H1 (cell line): ENCODE measurements around the gene STIM1. TPM values are rescaled to one million over a fixed set of nuclear protein-coding genes. Genes with fewer than 3 reads are reported as not detected.
A peak's percentile ranks its signal among the peaks of the same experiment; 100 is the strongest.

Source experiments
- CTCF ChIA-PET: fragments of 300-600 bp; sonication (Branson Sonifier 250); formaldehyde crosslinking; loops from one replicate; lab custom pipeline; 2021; ENCODE audit not compliant: partially characterized antibody; lab: Charles Lee
- POLR2A ChIA-PET: fragments of 300-600 bp; sonication (Branson Sonifier 250); formaldehyde crosslinking; loops from one replicate; lab custom pipeline; 2021; ENCODE audit warnings: inconsistent platforms; ENCODE audit not compliant: partially characterized antibody; lab: Charles Lee
- DNase-seq, 2 experiments: peaks; one replicate each; pipeline versions ENCODE4 v3.0.0 to v3.0.0-alpha.2; 2010 to 2022; ENCODE audit warnings: low spot score in 2 of 2, low read depth in 1 of 2, mixed read lengths in 1 of 2
- FAIRE-seq: peaks from 2 replicates; lab custom pipeline; 2011; peaks lifted over from hg19 to GRCh38; lab: Jason Lieb, UNC
- H2AFZ ChIP-seq: 2 replicates; pipeline ENCODE4 v1.8.1; 2012; ENCODE audit warnings: low read length, inconsistent platforms
- H2AK5ac ChIP-seq: 2 replicates; pipeline ENCODE4 v1.6.1; 2013; ENCODE audit warnings: low read depth, low read length
- H2BK120ac ChIP-seq: replicated peaks from 2 replicates; pipeline ENCODE3; 2013; ENCODE audit warnings: low read depth, low read length, inconsistent platforms
- H2BK12ac ChIP-seq: 2 replicates; pipeline ENCODE4 v1.6.1; 2013; ENCODE audit warnings: low read depth, low read length
- H2BK15ac ChIP-seq: 2 replicates; pipeline ENCODE4 v1.6.1; 2013; ENCODE audit warnings: low read length
- H2BK20ac ChIP-seq: 2 replicates; pipeline ENCODE4 v1.6.1; 2013; ENCODE audit warnings: low read length
- H2BK5ac ChIP-seq: 2 replicates; pipeline ENCODE4 v1.6.1; 2013; ENCODE audit warnings: low read depth, low read length
- H3K14ac ChIP-seq: 2 replicates; pipeline ENCODE4 v1.6.1; 2013; ENCODE audit warnings: inconsistent platforms; ENCODE audit not compliant: insufficient read length
- H3K18ac ChIP-seq: 2 replicates; pipeline ENCODE4 v1.6.1; 2013; ENCODE audit warnings: low read length; ENCODE audit errors: extremely low read depth
- H3K23ac ChIP-seq: 2 replicates; pipeline ENCODE4 v1.6.1; 2013; ENCODE audit warnings: inconsistent platforms; ENCODE audit not compliant: insufficient read length
- H3K23me2 ChIP-seq: 2 replicates; pipeline ENCODE4 v1.6.1; 2013; ENCODE audit warnings: low read depth, low read length
- H3K27ac ChIP-seq: 2 replicates; pipeline ENCODE4 v1.6.1; 2011; ENCODE audit warnings: low read depth, low read length, inconsistent platforms
- H3K27me3 ChIP-seq, 4 experiments: replicated peaks in 1 of 4; 1 replicate in 1 of 4; 2 replicates in 3 of 4; pipeline versions ENCODE4 v1.6.1 to v1.8.1; 2011 to 2013; ENCODE audit warnings: low read length in 3 of 4, mild to moderate bottlenecking in 3 of 4, inconsistent platforms in 2 of 4, mixed read lengths in 2 of 4, moderate library complexity in 1 of 4; ENCODE audit not compliant: control insufficient read depth in 3 of 4, insufficient read depth in 3 of 4; ENCODE audit errors: extremely low read depth in 1 of 4
- H3K36me3 ChIP-seq, 4 experiments: 2 replicates each; pipeline versions ENCODE4 v1.6.1 to v1.8.1; 2011 to 2013; ENCODE audit warnings: mild to moderate bottlenecking in 4 of 4, low read length in 3 of 4, moderate library complexity in 2 of 4, control low read depth in 1 of 4, inconsistent platforms in 1 of 4; ENCODE audit not compliant: insufficient read depth in 4 of 4, control insufficient read depth in 2 of 4
- H3K4ac ChIP-seq: replicated peaks from 2 replicates; pipeline ENCODE3; 2013; ENCODE audit warnings: low read length, low read depth, mixed read lengths, inconsistent platforms; ENCODE audit not compliant: insufficient read length
- H3K4me1 ChIP-seq, 4 experiments: replicated peaks in 1 of 4; 1 replicate in 1 of 4; 2 replicates in 3 of 4; pipeline versions ENCODE4 v1.6.1 to v1.8.1; 2011 to 2013; ENCODE audit warnings: low read length in 3 of 4, inconsistent platforms in 2 of 4, mixed read lengths in 1 of 4; ENCODE audit not compliant: insufficient read depth in 4 of 4, control insufficient read depth in 3 of 4
- H3K4me2 ChIP-seq, 2 experiments: 2 replicates each; pipeline versions ENCODE4 v1.6.1 to v1.8.1; 2011 to 2013; ENCODE audit warnings: low read depth in 2 of 2, low read length in 2 of 2, control low read depth in 1 of 2, inconsistent platforms in 1 of 2, mild to moderate bottlenecking in 1 of 2; ENCODE audit not compliant: insufficient read depth in 1 of 2
- H3K4me3 ChIP-seq, 4 experiments: fragments of 200-600, 300-600 bp in 1 of 4; sonication (generic), shearing (Covaris generic), sonication (Bioruptor Twin) in 1 of 4; 2 replicates each; pipeline versions ENCODE4 v1.5.1 to v1.8.1; 2011 to 2016; ENCODE audit warnings: low read length in 4 of 4, low read depth in 3 of 4, control low read depth in 2 of 4, inconsistent platforms in 2 of 4, mild to moderate bottlenecking in 2 of 4, mixed read lengths in 1 of 4, moderate library complexity in 1 of 4; ENCODE audit not compliant: insufficient read depth in 2 of 4; ENCODE audit errors: extremely low read depth in 1 of 4
- H3K56ac ChIP-seq: replicated peaks from 2 replicates; pipeline ENCODE3; 2013; ENCODE audit warnings: low read depth, mild to moderate bottlenecking, mixed read lengths, low read length, inconsistent platforms; ENCODE audit not compliant: insufficient read length
- H3K79me1 ChIP-seq: 2 replicates; pipeline ENCODE4 v1.6.1; 2013; ENCODE audit warnings: low read depth, low read length, control low read depth
- H3K79me2 ChIP-seq, 2 experiments: 2 replicates each; pipeline versions ENCODE4 v1.6.1 to v1.8.1; 2012 to 2013; ENCODE audit warnings: low read length in 2 of 2, mild to moderate bottlenecking in 2 of 2, inconsistent platforms in 1 of 2; ENCODE audit not compliant: insufficient read depth in 2 of 2, control insufficient read depth in 1 of 2
- H3K9ac ChIP-seq, 4 experiments: replicated peaks in 1 of 4; 1 replicate in 1 of 4; 2 replicates in 3 of 4; pipeline versions ENCODE4 v1.6.1 to v1.8.1; 2011 to 2013; ENCODE audit warnings: low read depth in 3 of 4, low read length in 3 of 4, control low read depth in 2 of 4, mild to moderate bottlenecking in 2 of 4, moderate library complexity in 2 of 4, inconsistent platforms in 1 of 4; ENCODE audit errors: extremely low read depth in 1 of 4
- H3K9me3 ChIP-seq, 2 experiments: 2 replicates each; pipeline versions ENCODE4 v1.6.1 to v1.8.1; 2012 to 2013; ENCODE audit warnings: mild to moderate bottlenecking in 2 of 2, moderate library complexity in 2 of 2, control low read depth in 1 of 2, inconsistent platforms in 1 of 2, low read depth in 1 of 2, low read length in 1 of 2, mixed read lengths in 1 of 2; ENCODE audit not compliant: insufficient read depth in 2 of 2
- H4K20me1 ChIP-seq, 2 experiments: replicated peaks in 1 of 2; 2 replicates each; pipeline versions ENCODE3 to v1.8.1; 2011 to 2013; ENCODE audit warnings: inconsistent platforms in 2 of 2, low read length in 2 of 2, mild to moderate bottlenecking in 1 of 2; ENCODE audit not compliant: insufficient read depth in 2 of 2, control insufficient read depth in 1 of 2
- H4K5ac ChIP-seq: 2 replicates; pipeline ENCODE4 v1.6.1; 2013; ENCODE audit warnings: low read length, low read depth, mixed read lengths, inconsistent platforms; ENCODE audit not compliant: insufficient read length
- H4K8ac ChIP-seq: 2 replicates; pipeline ENCODE4 v1.8.0; 2013; ENCODE audit warnings: mild to moderate bottlenecking, moderate library complexity, low read length, inconsistent platforms; ENCODE audit not compliant: insufficient read depth; ENCODE audit errors: extremely low read depth
- H4K91ac ChIP-seq: replicated peaks from 2 replicates; pipeline ENCODE3; 2013; ENCODE audit warnings: low read length, mixed read lengths, inconsistent platforms; ENCODE audit not compliant: insufficient read length
- BRCA1 ChIP-seq: IDR thresholded peaks from 2 replicates; pipeline ENCODE4 v1.6.1; 2012; ENCODE audit warnings: low read depth, low read length, improper control_type of control experiment
- CTBP2 ChIP-seq: IDR thresholded peaks from 2 replicates; pipeline ENCODE4 v1.7.0; 2011; ENCODE audit warnings: borderline replicate concordance, mild to moderate bottlenecking, moderate library complexity, mixed read lengths, low read length; ENCODE audit not compliant: insufficient read depth, insufficient read length
- EP300 ChIP-seq, 2 experiments: IDR thresholded peaks; 1 replicate in 1 of 2; 2 replicates in 1 of 2; pipeline ENCODE4 v1.6.1; 2011 to 2012; ENCODE audit warnings: low read depth in 2 of 2, low read length in 2 of 2, mild to moderate bottlenecking in 2 of 2, borderline replicate concordance in 1 of 2, inconsistent platforms in 1 of 2, moderate library complexity in 1 of 2
- KDM1A ChIP-seq: fragments of 200-600, 300-600 bp; sonication (generic); IDR thresholded peaks from 2 replicates; pipeline ENCODE4 v1.7.1; 2016; ENCODE audit warnings: mild to moderate bottlenecking, low read length, borderline replicate concordance
- PHF8 ChIP-seq: fragments of 200-600 bp; sonication (generic); conservative IDR thresholded peaks from 2 replicates; pipeline ENCODE4 v1.7.1; 2012; ENCODE audit warnings: low read depth, mild to moderate bottlenecking, inconsistent platforms, low read length, moderate library complexity
- POLR2AphosphoS5 ChIP-seq: IDR thresholded peaks from 2 replicates; pipeline ENCODE4 v1.6.1; 2011; ENCODE audit warnings: low read depth, low read length
- RXRA ChIP-seq: IDR thresholded peaks from 2 replicates; pipeline ENCODE4 v1.6.1; 2011; ENCODE audit warnings: low read depth, mild to moderate bottlenecking, low read length, moderate library complexity; ENCODE audit not compliant: insufficient read depth
- SP1 ChIP-seq: IDR thresholded peaks from 2 replicates; pipeline ENCODE4 v1.6.1; 2011; ENCODE audit warnings: low read depth, low read length
- SRF ChIP-seq: IDR thresholded peaks from 2 replicates; pipeline ENCODE4 v1.6.1; 2011; ENCODE audit warnings: mild to moderate bottlenecking, low read depth, low read length, moderate library complexity
- TCF12 ChIP-seq: IDR thresholded peaks from 2 replicates; pipeline ENCODE4 v1.6.1; 2011; ENCODE audit warnings: low read depth, mild to moderate bottlenecking, low read length
- ZNF274 ChIP-seq: IDR thresholded peaks from 2 replicates; pipeline ENCODE4 v1.7.0; 2012; ENCODE audit warnings: low read length, borderline replicate concordance; ENCODE audit errors: extremely low read depth
- WGBS, 2 experiments: shearing (Covaris generic) in 1 of 2; methylation state at CpG; one replicate each; pipeline versions ENCODE4 v1.1.6 to v1.1.7; 2013 to 2015; ENCODE audit warnings: low lambda C conversion rate in 2 of 2, mixed read lengths in 2 of 2, inconsistent platforms in 1 of 2, low coverage in 1 of 2, missing lambda C conversion rate in 1 of 2; ENCODE audit not compliant: insufficient replicate concordance in 2 of 2, insufficient coverage in 1 of 2, insufficient read length in 1 of 2; ENCODE audit errors: extremely low coverage in 1 of 2, missing lambda C conversion rate in 1 of 2; 5-methylcytosine and 5-hydroxymethylcytosine counted together
- polyA plus RNA-seq, 7 experiments: library from polyadenylated mRNA; depleted of rRNA in 3 of 7; stranded (reverse) in 5 of 7; unstranded in 2 of 7; fragments of >200 nt in 5 of 7; fragments of 200-250 nt in 2 of 7; gene quantifications; 1 replicate in 5 of 7; 2 replicates in 1 of 7; 4 replicates in 1 of 7; pipeline versions ENCODE4 v1.2.1 to v1.2.3, GENCODE V29; 2011 to 2013; ENCODE audit warnings: missing spikeins in 2 of 7, mixed read lengths in 2 of 7
- total RNA-seq: library from RNA; stranded (reverse); fragmentation: NEBNext Ultra II Directional; extraction: Animal tissue kit (Norgen Biotek cat#: 25700); gene quantifications from 2 replicates; pipeline ENCODE4 v1.2.1, GENCODE V29; 2021

STIM1 gene
- total and polyA plus RNA-seq, 2 of the 8 experiments (the other 6 are each of a cell fraction or from before 2014, with no cell fraction given): 11.1 to 12.2 TPM

- WGBS, 2 experiments: 83% methylated on average over 6 of the region's 6 CpGs; no CpG with 5 or more reads in 1 of the 2 experiments
- POLR2A ChIA-PET: no interaction called here
Measured at GRCh38 chr11:3927129-3927796, 71.8 kb downstream of the STIM1 start.

More at GRCh38 chr11:3927129-3927796, 71.8 kb downstream of the STIM1 start:
- H4K91ac ChIP-seq: no peak overlapping the region
- peak overlapping the region in 1 of 4 experiments; percentile 13; a peak in 1 of 7 replicates for H3K9ac ChIP-seq
- CTCF ChIA-PET: interaction anchor here (0.5 to 2.5 kb wide), 12 partner anchors 10 to 145 kb away, joined by 3 to 11 read pairs (median 4); no protein-coding TSS in a partner anchor
- H3K79me1 ChIP-seq: no peaks in the 10 kb centered on the region
- H3K4me2 ChIP-seq: no peak overlapping the region
- H3K4me1 ChIP-seq: no peaks in the 10 kb centered on the region
- H4K20me1 ChIP-seq: peaks cover 0 to 2% of the 10 kb centered on the region in 2 experiments
- H3K23ac ChIP-seq: no peak overlapping the region
- no peak overlapping the region for H3K4ac ChIP-seq
- no peaks in the 10 kb centered on the region for H3K27me3 ChIP-seq
- TF ChIP-seq SP1 (no peak), PHF8 (no peak), KDM1A (no peak), TCF12 (no peak), ZNF274 (no peak), EP300 (IDR thresholded peaks at IDR 0.05; ENCODE audit: borderline replicate concordance in 1 of 2, low read depth in 2 of 2, low read length in 2 of 2) (no peak), BRCA1 (no peak), CTBP2 (no peak), POLR2AphosphoS5 (no peak), RXRA (no peak), SRF (no peak)
- H3K4me3 ChIP-seq: no peak overlapping the region
- H3K36me3 ChIP-seq: no peaks in the 10 kb centered on the region
- H2BK120ac ChIP-seq: no peak overlapping the region
- H3K23me2 ChIP-seq: no peaks in the 10 kb centered on the region
- no peak overlapping the region for H2AK5ac ChIP-seq
- DNase-seq (no peak), FAIRE-seq (no peak)
- H2BK5ac ChIP-seq: no peak overlapping the region
- H4K8ac ChIP-seq: no peak overlapping the region
- H3K56ac ChIP-seq: no peak overlapping the region
- H3K27ac ChIP-seq: no peak overlapping the region
- no peak overlapping the region for H3K14ac ChIP-seq
- H2BK20ac ChIP-seq: no peak overlapping the region
- H2BK15ac ChIP-seq: no peak overlapping the region
- H2BK12ac ChIP-seq: no peak overlapping the region
- no peaks in the 10 kb centered on the region for H3K79me2 ChIP-seq
- no peak overlapping the region for H4K5ac ChIP-seq
- peaks cover 0 to 2% of the 10 kb centered on the region in 2 experiments; a peak in 1 of 4 replicates for H3K9me3 ChIP-seq
- H3K18ac ChIP-seq: no peak overlapping the region
- H2AFZ ChIP-seq: no peak overlapping the region
